NCI-H460 (cell line): Measurements from ENCODE around the gene TFDP2. TPM values are rescaled to one million over a fixed set of nuclear protein-coding genes. Genes with fewer than 3 reads are reported as not detected.
"Not testable (repeated sequence)": the region's sequence is repeated elsewhere in the genome, so short reads cannot be mapped to it uniquely, and the experiment has no call there.

Experiments used
- DNase-seq: peaks from one replicate; pipeline ENCODE4 v3.0.0-alpha.2; 2016; ENCODE audit warnings: low read depth; ENCODE audit errors: extremely low read depth
- total RNA-seq: library from RNA; depleted of rRNA; stranded (reverse); fragments of >200 nt; shearing (Covaris generic); gene quantifications from 2 replicates; pipeline ENCODE4 v1.2.3, GENCODE V29; 2014

TFDP2 gene
- total RNA-seq, 1 experiment from 2014 or later = 32.7 TPM

GRCh38 chr3:141938011-141938500 lies 211.3 kb downstream of the TFDP2 start:
- DNase-seq = no peak

- no peak for DNase-seq
Observed at GRCh38 chr3:141934354-141934753, 215.0 kb downstream of the TFDP2 start.

GRCh38 chr3:141933421-141934300 lies 215.7 kb downstream of the TFDP2 start:
- DNase-seq = no peak

GRCh38 chr3:141930801-141931200 lies 218.5 kb downstream of the TFDP2 start:
- no peak for DNase-seq

GRCh38 chr3:141929341-141929995 lies 219.9 kb downstream of the TFDP2 start:
- DNase-seq = no peak

GRCh38 chr3:141928631-141929270 lies 220.6 kb downstream of the TFDP2 start:
- DNase-seq = no peak

GRCh38 chr3:141926929-141927328 lies 222.4 kb downstream of the TFDP2 start:
- no peak for DNase-seq

- not testable (repeated sequence) for DNase-seq
Observed at GRCh38 chr3:141925677-141926076, 223.7 kb downstream of the TFDP2 start.

GRCh38 chr3:141921316-141921715 lies 228.0 kb downstream of the TFDP2 start:
- DNase-seq = no peak

- no peak for DNase-seq
Observed at GRCh38 chr3:141920701-141921100, 228.6 kb downstream of the TFDP2 start.

GRCh38 chr3:141915766-141916165 lies 233.6 kb downstream of the TFDP2 start:
- DNase-seq = no peak

- no peak for DNase-seq
Observed at GRCh38 chr3:141915016-141915415, 234.3 kb downstream of the TFDP2 start.

GRCh38 chr3:141914311-141914710 lies 235.0 kb downstream of the TFDP2 start:
- no peak for DNase-seq

- DNase-seq = peak; percentile 47
Observed at GRCh38 chr3:141913150-141913811, 236.1 kb downstream of the TFDP2 start.

GRCh38 chr3:141909986-141910385 lies 239.4 kb downstream of the TFDP2 start:
- DNase-seq = not testable (repeated sequence)

- no peak for DNase-seq
Observed at GRCh38 chr3:141909408-141909807, 239.9 kb downstream of the TFDP2 start.

GRCh38 chr3:141905129-141905528 lies 244.2 kb downstream of the TFDP2 start:
- DNase-seq = no peak

GRCh38 chr3:141904203-141904602 lies 245.1 kb downstream of the TFDP2 start:
- DNase-seq = no peak

- DNase-seq = no peak
Observed at GRCh38 chr3:141901914-141902313, 247.4 kb downstream of the TFDP2 start.

- DNase-seq = no peak
Observed at GRCh38 chr3:141900343-141900742, 249.0 kb downstream of the TFDP2 start.

GRCh38 chr3:141898908-141899307 lies 250.4 kb downstream of the TFDP2 start:
- no peak for DNase-seq
